Choroid plexus epithelial cell (primary cell): ENCODE results near the gene TTL.

Experiments used
- DNase-seq: peaks from one replicate; pipeline ENCODE4 v3.0.0-alpha.2; 2010; ENCODE audit warnings: low read depth
- H3K4me3 ChIP-seq: 2 replicates; pipeline ENCODE4 v1.5.1; 2011; ENCODE audit warnings: low read depth, mild to moderate bottlenecking, control low read depth, low read length, moderate library complexity
- CTCF ChIP-seq: conservative IDR thresholded peaks from 2 replicates; pipeline ENCODE4 v1.5.1; 2011; ENCODE audit warnings: low read depth, mild to moderate bottlenecking, control low read depth, inconsistent platforms, low read length, moderate library complexity

The TTL gene

DNA sequence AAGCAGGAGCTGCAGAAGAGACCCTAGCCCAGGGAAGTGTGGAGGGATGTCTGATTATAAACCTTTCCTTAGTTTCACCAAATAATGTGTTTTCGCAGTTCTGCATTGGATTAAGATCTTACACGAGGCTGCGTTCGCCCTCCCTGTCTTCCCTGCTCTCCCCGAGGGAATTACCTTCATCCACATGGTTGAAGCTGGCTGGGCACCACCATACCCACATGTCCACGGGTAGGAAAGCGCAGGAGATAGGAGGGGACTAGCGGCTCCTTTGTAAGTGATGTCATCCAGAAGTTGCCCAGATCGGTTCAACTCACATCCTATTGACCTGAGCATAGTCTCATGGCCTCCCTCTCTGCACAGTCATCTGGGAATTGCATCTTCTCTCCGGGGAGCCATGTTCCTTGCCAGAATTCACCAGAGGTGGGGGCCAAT lies 1.1 kb downstream of the TTL start:
- TF ChIP-seq CTCF, result no peak
- H3K4me3 ChIP-seq, result peak overlapping the region; percentile 83
- peak; percentile 67 for DNase-seq

GRCh38 chr2:112483831-112484230 lies 1.9 kb downstream of the TTL start:
- DNase-seq, result no peak
- peak overlapping the region; percentile 2 for H3K4me3 ChIP-seq
- no peak for TF ChIP-seq CTCF

- no peak for DNase-seq
- TF ChIP-seq CTCF, result no peak
- no peak overlapping the region for H3K4me3 ChIP-seq
These were observed 3.9 kb downstream of the TTL start for GRCh38 chr2:112485849-112486248.

GRCh38 chr2:112486895-112487294 lies 4.9 kb downstream of the TTL start:
- TF ChIP-seq CTCF, result no peak
- H3K4me3 ChIP-seq, result no peak overlapping the region
- DNase-seq, result no peak

- H3K4me3 ChIP-seq, result no peak overlapping the region
- DNase-seq, result no peak
- TF ChIP-seq CTCF, result no peak
These were observed 5.5 kb downstream of the TTL start for GRCh38 chr2:112487444-112487961.

DNA sequence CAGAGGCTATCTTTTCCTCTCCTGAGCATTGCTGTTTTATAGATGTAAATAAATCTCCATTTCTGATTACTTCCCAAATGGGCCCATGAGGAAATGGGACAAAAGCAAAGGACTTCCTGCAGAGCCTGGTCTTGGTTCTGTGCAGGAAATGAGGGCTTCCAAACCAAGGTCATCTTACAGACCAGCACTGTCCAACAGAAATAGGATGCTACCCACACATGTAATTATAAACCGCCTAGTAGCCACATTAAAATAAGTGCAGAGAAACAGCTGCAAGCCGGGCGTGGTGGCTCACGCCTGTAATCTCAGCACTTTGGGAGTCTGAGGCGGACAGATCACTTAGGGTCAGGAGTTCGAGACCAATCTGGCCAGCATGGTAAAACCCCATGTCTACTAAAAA lies 6.2 kb downstream of the TTL start:
- no peak for TF ChIP-seq CTCF
- H3K4me3 ChIP-seq, result no peak overlapping the region
- no peak for DNase-seq

DNA sequence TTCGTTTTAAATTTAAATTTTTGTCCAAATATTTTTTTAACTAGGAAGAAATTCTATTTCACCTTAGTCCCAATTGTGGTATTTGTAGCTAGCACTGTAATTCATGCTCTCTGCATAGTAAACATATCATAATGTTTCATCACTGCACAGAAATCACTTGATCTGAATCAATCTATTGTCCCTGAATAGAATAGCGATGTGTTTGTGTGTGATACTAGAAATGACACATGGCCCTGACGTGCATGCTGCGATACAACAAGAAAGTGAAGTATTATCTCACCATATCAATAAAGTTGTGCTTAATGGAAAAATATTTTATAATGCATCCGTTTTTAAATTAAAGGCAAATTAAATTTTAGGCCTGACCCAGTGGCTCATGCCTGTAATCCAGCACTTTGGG lies 10.0 kb downstream of the TTL start:
- no peak for TF ChIP-seq CTCF
- DNase-seq, result no peak
- no peak overlapping the region for H3K4me3 ChIP-seq
